Activated CD4-positive, alpha-beta memory T cell treated with anti-CD3 and anti-CD28 coated beads, Interleukin-2, amount 10 ng/mL, durations not matched to agents 7 days and 5 days (primary cell): ENCODE measurements around the gene C15orf62. TPM values are rescaled to one million over a fixed set of nuclear protein-coding genes. Genes with fewer than 3 reads are reported as not detected.

Source experiments
- CTCF ChIA-PET: fragments of 350-600 bp; sonication (Branson Sonifier 250); formaldehyde crosslinking; loops from one replicate; lab custom pipeline; 2021; ENCODE audit warnings: antibody characterized with exemption, inconsistent platforms; lab: Charles Lee
- POLR2A ChIA-PET: fragments of 350-600 bp; sonication (Branson Sonifier 250); formaldehyde crosslinking; loops from one replicate; lab custom pipeline; 2021; ENCODE audit warnings: antibody characterized with exemption; lab: Charles Lee
- DNase-seq: peaks from one replicate; pipeline ENCODE4 v3.0.0-alpha.2; 2020
- H3K27ac Mint-ChIP-seq: one replicate; pipeline ENCODE4 v1.8.0; 2021; ENCODE audit warnings: mild to moderate bottlenecking, mixed read lengths
- H3K27me3 Mint-ChIP-seq: one replicate; pipeline ENCODE4 v1.8.0; 2021; ENCODE audit warnings: mixed read lengths
- H3K36me3 Mint-ChIP-seq: one replicate; pipeline ENCODE4 v1.8.0; 2021; ENCODE audit warnings: low read depth, mixed read lengths
- H3K4me1 Mint-ChIP-seq: one replicate; pipeline ENCODE4 v1.8.0; 2021; ENCODE audit warnings: mixed read lengths
- H3K4me3 Mint-ChIP-seq: one replicate; pipeline ENCODE4 v1.8.0; 2021; ENCODE audit warnings: mild to moderate bottlenecking, mixed read lengths
- H3K9me3 Mint-ChIP-seq: one replicate; pipeline ENCODE4 v1.8.0; 2021; ENCODE audit warnings: mixed read lengths
- total RNA-seq, 2 experiments: library from RNA; stranded (reverse); gene quantifications; one replicate each; pipeline ENCODE4 v1.2.3, GENCODE V29; 2021

C15orf62 gene
- total RNA-seq, 2 experiments from 2014 or later, result 1.1 to 1.2 TPM

GRCh38 chr15:40806672-40807027 lies 36.9 kb downstream of the C15orf62 start:
- Mint-ChIP-seq H3K27ac (peak overlapping the region; percentile 95), H3K4me3 (peak overlapping the region; percentile 91), H3K9me3 (no peaks in the 10 kb centered on the region), H3K36me3 (peaks cover 3% of the 10 kb centered on the region), H3K27me3 (no peaks in the 10 kb centered on the region), H3K4me1 (peaks cover 28% of the 10 kb centered on the region)
- CTCF ChIA-PET, result interaction anchor here (0.7 to 4.0 kb wide), 13 partner anchors 20 to 1079 kb away, joined by 3 to 16 read pairs (median 3); partner anchors contain the start of genes GCHFR, RAD51 and VPS18
- DNase-seq, result no peak
- POLR2A ChIA-PET, result interaction anchor here (0.8 to 2.3 kb wide), 11 partner anchors 10 to 111 kb away, joined by 3 to 15 read pairs (median 4); partner anchors contain the start of genes C15orf62 and RAD51

- DNase-seq, result peak; percentile 96
- Mint-ChIP-seq H3K4me3 (peak within 1 kb of the TSS; percentile 91), H3K9me3 (no peaks in the 10 kb centered on the region), H3K36me3 (no peaks in the 10 kb centered on the region), H3K27me3 (no peaks in the 10 kb centered on the region), H3K27ac (peak within 1 kb of the TSS; percentile 95), H3K4me1 (peaks cover 25% of the 10 kb centered on the region)
- CTCF ChIA-PET, result interaction anchor here (0.6 to 4.0 kb wide), 13 partner anchors 14 to 236 kb away, joined by 3 to 16 read pairs (median 3); partner anchors contain the start of genes GCHFR and VPS18
- POLR2A ChIA-PET, result interaction anchor here (1.0 to 2.3 kb wide), 10 partner anchors 11 to 112 kb away, joined by 3 to 15 read pairs (median 4); partner anchors contain the start of genes C15orf62 and RAD51
Measured at GRCh38 chr15:40807028-40807887, 37.5 kb downstream of the C15orf62 start, which contains the start of the genes DNAJC17 and ZFYVE19. Gene DNAJC17 (minus strand): TSS chr15:40807473. CDS start chr15:40807446, 27 bp downstream. Gene ZFYVE19 (plus strand): TSS chr15:40807089. CDS start chr15:40807590, 501 bp downstream.

DNA sequence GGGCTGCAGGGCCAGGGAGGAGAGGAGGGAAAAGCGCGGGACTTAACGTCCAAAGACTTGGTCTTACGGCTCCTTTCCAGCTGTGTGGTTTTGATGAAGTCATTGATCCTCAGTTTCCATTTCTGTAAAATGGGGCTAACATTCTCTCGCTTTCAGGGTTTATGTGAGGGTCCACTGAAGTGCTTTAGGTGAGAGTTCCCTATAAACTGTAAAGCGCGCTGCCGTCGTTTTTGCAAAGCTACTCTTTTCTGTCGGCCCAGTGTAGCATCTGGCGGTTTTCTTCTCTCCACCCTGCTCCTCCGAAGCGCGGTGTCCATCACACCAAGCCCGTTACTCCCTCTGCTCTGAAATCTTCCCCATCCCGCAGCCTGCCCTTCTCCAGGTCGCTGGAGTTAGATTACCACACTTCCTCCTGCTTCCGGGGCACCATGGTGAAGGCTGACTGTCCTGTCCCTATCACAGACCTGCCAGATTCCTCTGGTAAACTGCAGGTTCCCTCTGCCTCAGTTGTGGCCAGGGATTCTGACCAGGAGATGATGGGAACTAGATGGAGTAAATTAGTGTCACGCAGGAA lies 38.2 kb downstream of the C15orf62 start:
- Mint-ChIP-seq H3K36me3 (no peaks in the 10 kb centered on the region), H3K9me3 (no peaks in the 10 kb centered on the region), H3K27me3 (no peaks in the 10 kb centered on the region), H3K4me3 (peak overlapping the region; percentile 91), H3K27ac (peak overlapping the region; percentile 95), H3K4me1 (peaks cover 25% of the 10 kb centered on the region)
- DNase-seq, result no peak
- ChIA-PET POLR2A (interaction anchor here (1.2 to 2.3 kb wide), 8 partner anchors 11 to 113 kb away, joined by 3 to 15 read pairs (median 5); partner anchors contain the start of genes C15orf62 and RAD51), CTCF (interaction anchor here (0.6 to 4.0 kb wide), 9 partner anchors 22 to 237 kb away, joined by 3 to 16 read pairs (median 3); partner anchors contain the start of genes GCHFR and VPS18)

DNA sequence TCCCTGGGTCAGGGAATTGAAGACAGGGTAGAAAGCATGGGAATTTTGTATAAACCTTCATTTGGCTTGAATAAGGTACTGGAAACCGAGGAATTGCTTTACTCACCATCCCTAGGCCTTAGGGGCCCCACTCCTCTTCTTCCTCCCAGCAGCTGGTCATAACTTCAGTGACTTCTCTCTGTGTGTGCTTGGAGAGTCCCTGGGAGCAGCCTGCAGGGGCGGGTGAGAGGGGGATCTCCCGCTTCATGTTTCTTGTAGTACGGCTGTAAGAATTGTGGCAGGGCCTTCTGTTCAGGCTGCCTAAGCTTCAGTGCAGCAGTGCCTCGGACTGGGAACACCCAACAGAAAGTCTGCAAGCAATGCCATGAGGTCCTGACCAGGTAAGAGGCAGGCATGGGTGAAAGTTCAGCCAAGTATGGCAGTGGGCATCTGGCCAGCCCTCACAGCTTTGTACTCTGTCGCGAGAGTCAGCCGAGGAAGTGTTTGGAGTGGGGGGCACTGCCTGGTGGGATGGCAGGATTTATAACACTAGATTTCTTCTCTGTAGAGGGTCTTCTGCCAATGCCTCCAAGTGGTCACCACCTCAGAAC lies 39.2 kb downstream of the C15orf62 start:
- H3K9me3 Mint-ChIP-seq, result no peaks in the 10 kb centered on the region
- peaks cover 5% of the 10 kb centered on the region for H3K36me3 Mint-ChIP-seq
- POLR2A ChIA-PET, result no interaction called here
- DNase-seq, result no peak
- no peaks in the 10 kb centered on the region for H3K27me3 Mint-ChIP-seq
- CTCF ChIA-PET, result no interaction called here
- no peak overlapping the region for H3K27ac Mint-ChIP-seq
- H3K4me1 Mint-ChIP-seq, result peaks cover 25% of the 10 kb centered on the region
- peak overlapping the region; percentile 91 for H3K4me3 Mint-ChIP-seq

DNA sequence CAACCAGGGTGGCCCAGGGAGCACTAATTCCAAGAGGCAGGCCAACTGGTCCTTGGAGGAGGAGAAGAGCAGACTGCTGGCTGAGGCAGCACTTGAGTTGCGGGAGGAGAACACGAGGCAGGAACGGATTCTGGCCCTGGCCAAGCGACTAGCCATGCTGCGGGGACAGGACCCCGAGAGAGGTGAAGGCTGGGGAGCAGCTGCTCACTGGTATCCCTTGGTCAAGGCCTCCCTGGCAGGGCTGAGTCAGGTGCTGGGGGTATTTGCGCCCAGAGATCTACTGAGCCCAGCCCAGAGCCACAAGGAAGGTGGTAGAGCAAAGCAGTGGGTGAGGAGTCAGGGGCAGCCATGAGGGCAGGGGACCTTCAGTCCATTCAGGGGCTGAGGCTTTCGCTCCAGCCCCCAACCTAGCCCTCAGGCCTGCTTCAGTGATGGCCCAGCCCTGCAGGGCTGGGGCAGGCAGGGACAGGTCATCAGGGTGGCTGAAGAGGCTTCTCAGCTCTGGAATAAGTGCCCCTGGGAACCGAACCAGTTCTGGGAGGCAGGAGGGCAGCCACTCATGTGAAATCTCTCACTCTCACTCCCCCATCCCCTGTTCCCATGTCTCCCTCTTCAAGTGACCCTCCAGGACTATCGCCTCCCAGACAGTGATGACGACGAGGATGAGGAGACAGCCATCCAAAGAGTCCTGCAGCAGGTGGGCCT lies 43.1 kb downstream of the C15orf62 start:
- ChIA-PET POLR2A (no interaction called here), CTCF (interaction anchor here (0.5 to 1.1 kb wide), 2 partner anchors 45 to 279 kb away, joined by 3 to 5 read pairs; no protein-coding TSS in a partner anchor)
- Mint-ChIP-seq H3K36me3 (peaks cover 17% of the 10 kb centered on the region), H3K27me3 (no peaks in the 10 kb centered on the region), H3K27ac (no peak overlapping the region), H3K4me3 (no peak overlapping the region), H3K9me3 (no peaks in the 10 kb centered on the region), H3K4me1 (peaks cover 14% of the 10 kb centered on the region)
- DNase-seq, result no peak

DNA sequence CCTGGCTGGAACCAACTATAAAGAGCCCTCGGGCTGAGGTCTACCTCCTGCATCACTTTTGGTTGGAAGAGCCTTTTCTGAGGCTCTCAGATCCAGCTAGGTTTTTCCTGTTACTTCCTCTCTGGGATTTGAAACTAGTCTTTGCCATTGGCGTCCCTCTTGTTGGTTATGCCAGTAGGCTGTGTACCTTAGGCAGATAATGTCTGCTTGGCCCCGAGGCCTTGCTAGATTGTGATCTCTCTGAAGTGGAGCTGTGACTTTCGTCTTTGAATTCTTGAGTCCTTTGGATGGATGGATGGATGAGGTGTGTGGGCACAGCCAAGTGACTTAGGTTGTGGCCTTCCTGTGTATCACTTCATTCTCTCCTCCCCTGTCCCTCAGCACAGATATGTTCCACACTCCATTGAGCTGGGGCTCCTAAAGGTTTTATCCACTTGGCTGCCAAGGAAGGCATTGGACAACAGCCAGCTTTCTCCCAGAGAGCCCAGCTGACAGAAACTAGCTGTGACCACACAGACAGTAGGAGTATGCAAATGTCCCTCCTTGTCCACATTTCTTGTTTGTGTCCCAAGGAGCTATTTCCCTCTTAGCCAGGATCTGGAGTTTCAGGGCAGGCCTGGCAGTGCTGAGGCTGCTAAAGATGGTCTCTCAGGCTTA lies 45.4 kb downstream of the C15orf62 start:
- Mint-ChIP-seq H3K27ac (no peak overlapping the region), H3K27me3 (no peaks in the 10 kb centered on the region), H3K9me3 (no peaks in the 10 kb centered on the region), H3K4me1 (no peaks in the 10 kb centered on the region), H3K36me3 (peaks cover 17% of the 10 kb centered on the region), H3K4me3 (no peak overlapping the region)
- DNase-seq, result no peak
- ChIA-PET POLR2A (no interaction called here), CTCF (interaction anchor here (0.7 kb wide), 1 partner anchor 43 kb away, joined by 3 read pairs; no protein-coding TSS in a partner anchor)

DNA sequence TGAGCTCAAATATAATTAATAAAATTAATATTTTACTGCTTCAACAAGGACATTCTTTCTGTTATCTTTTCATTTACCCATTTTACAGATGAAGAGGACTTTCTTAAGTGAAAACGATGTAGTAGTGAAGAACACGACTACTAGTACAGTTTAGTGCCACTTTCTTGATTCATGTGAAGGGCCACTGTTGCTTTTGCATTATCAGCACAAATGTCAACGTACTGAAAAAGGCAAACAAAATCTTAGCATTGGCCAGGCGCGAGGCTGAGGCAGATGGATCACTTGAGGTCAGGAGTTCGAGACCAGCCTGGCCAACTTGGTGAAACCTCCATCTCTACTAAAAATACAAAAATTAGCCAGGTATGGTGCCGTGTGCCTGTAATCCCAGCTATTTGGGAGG lies 49.3 kb downstream of the C15orf62 start:
- Mint-ChIP-seq H3K27ac (no peak overlapping the region), H3K27me3 (peaks cover 1% of the 10 kb centered on the region), H3K36me3 (peaks cover 12% of the 10 kb centered on the region), H3K4me1 (peaks cover 2% of the 10 kb centered on the region), H3K4me3 (no peak overlapping the region), H3K9me3 (no peaks in the 10 kb centered on the region)
- ChIA-PET CTCF (interaction anchor here (0.6 kb wide), 1 partner anchor 33 kb away, joined by 5 read pairs; no protein-coding TSS in a partner anchor), POLR2A (no interaction called here)
- DNase-seq, result no peak

DNA sequence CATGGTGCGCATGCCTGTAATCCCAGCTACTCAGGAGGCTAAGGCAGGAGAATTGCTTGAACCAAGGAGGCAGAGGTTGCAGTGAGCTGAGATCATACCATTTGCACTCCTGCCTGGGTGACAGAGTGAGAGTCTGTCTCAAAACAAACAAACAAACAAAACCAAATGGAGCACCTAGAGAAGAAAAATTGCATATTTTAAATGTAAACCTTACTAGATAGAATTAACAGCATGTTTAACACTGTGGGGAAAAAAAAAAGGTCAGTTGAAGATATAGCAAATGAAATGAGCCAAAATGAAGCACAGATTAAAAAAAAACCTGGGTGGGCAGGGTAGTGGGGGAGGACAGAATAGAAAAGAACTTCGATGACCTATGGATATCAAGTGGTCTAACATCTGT lies 51.4 kb downstream of the C15orf62 start:
- no peak overlapping the region for H3K4me3 Mint-ChIP-seq
- no peak overlapping the region for H3K27ac Mint-ChIP-seq
- H3K4me1 Mint-ChIP-seq, result peaks cover 2% of the 10 kb centered on the region
- ChIA-PET CTCF (no interaction called here), POLR2A (no interaction called here)
- peaks cover 6% of the 10 kb centered on the region for H3K27me3 Mint-ChIP-seq
- DNase-seq, result no peak
- H3K9me3 Mint-ChIP-seq, result no peaks in the 10 kb centered on the region
- no peaks in the 10 kb centered on the region for H3K36me3 Mint-ChIP-seq

Other genes starting within 250 kb of the C15orf62 start
- 10 to 100 TPM; 33.2 to 33.7 TPM for gene CCDC32, start 204.9 kb upstream of the C15orf62 start, total RNA-seq
- 10 to 100 TPM; 11.1 to 11.9 TPM for gene RPUSD2, start 200.7 kb upstream of the C15orf62 start, total RNA-seq
- gene KNL1, start 175.7 kb upstream of the C15orf62 start, total RNA-seq, result 10 to 100 TPM; 54.2 to 54.7 TPM
- gene RAD51, start 74.8 kb upstream of the C15orf62 start, total RNA-seq, result 10 to 100 TPM; 50.9 to 60.4 TPM
- 10 to 100 TPM; 28.4 to 30.5 TPM for gene RMDN3, start 14.7 kb upstream of the C15orf62 start, total RNA-seq
- 10 to 100 TPM; 39.4 to 39.6 TPM for gene GCHFR, start 5.9 kb upstream of the C15orf62 start, total RNA-seq
- 10 to 100 TPM; 27.2 to 29.8 TPM for gene ZFYVE19, start 37.1 kb downstream of the C15orf62 start, total RNA-seq
- 10 to 100 TPM; 35.8 to 37.8 TPM for gene DNAJC17, start 37.5 kb downstream of the C15orf62 start, total RNA-seq
- not detected for gene PPP1R14D, start 58.7 kb downstream of the C15orf62 start, total RNA-seq
- gene SPINT1, start 74.1 kb downstream of the C15orf62 start, total RNA-seq, result 1 to 10 TPM; 4.9 to 5.1 TPM
- not detected for gene RHOV, start 104.3 kb downstream of the C15orf62 start, total RNA-seq
- gene VPS18, start 124.5 kb downstream of the C15orf62 start, total RNA-seq, result 10 to 100 TPM; 16.3 to 17.1 TPM
- gene DLL4, start 159.4 kb downstream of the C15orf62 start, total RNA-seq, result not detected
- gene CHAC1, start 183.5 kb downstream of the C15orf62 start, total RNA-seq, result 10 to 100 TPM; 20.3 to 22.0 TPM